GDM1 (cell line): Measurements from ENCODE around the gene ATP2B2.
"Not testable (repeated sequence)": the region's sequence is repeated elsewhere in the genome, so short reads cannot be mapped to it uniquely, and the experiment has no call there.

Experiments
- DNase-seq: peaks from one replicate; lab custom pipeline; 2025; lab: John Stamatoyannopoulos, UW

Gene ATP2B2

DNA sequence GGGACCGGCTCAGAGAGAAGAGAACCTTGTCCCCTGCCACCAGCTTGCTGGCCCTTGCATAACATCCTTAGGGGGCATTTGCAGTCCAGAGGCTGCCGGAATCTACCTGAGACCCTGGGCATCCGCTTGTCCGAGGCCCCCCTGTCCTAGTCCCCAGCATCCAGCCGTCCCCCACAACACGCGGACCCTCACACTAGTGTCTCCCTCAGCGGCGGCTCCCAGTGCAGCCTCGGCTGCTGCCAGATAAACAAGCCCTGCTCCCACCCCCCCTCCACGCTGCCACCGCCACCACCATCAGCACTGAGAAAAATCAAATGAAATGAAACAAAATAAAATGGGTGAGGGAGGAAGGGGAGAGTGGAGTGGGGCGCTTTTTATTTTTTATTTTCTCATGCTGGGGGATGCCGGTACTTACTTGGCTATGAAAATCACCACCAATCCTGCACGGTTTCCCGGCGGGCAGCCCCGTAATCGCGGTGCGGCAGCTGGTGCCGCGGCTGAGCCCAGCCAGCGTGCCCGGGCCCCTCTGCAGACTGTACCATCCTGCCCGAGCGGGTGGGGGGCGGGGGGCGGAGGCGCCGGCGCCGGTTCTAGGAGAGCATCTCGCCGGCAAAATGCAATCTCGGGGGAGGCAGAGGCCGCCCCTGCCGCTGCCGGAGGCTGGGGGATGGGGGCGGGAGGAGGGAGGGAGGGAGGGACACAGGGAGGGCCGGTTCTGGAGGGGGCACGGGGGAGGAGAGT is at the start of gene ATP2B2:
Gene ATP2B2, minus strand, starts transcription at position 537 of the 741 bp plus-strand sequence. CDS start 56,043 bp downstream, outside the sequence.
- DNase-seq = no peak

- no peak for DNase-seq
These were observed 49.4 kb upstream of the ATP2B2 start for GRCh38 chr3:10554746-10555145.

- DNase-seq = no peak
These were observed 48.8 kb upstream of the ATP2B2 start for GRCh38 chr3:10554236-10554611.

DNA sequence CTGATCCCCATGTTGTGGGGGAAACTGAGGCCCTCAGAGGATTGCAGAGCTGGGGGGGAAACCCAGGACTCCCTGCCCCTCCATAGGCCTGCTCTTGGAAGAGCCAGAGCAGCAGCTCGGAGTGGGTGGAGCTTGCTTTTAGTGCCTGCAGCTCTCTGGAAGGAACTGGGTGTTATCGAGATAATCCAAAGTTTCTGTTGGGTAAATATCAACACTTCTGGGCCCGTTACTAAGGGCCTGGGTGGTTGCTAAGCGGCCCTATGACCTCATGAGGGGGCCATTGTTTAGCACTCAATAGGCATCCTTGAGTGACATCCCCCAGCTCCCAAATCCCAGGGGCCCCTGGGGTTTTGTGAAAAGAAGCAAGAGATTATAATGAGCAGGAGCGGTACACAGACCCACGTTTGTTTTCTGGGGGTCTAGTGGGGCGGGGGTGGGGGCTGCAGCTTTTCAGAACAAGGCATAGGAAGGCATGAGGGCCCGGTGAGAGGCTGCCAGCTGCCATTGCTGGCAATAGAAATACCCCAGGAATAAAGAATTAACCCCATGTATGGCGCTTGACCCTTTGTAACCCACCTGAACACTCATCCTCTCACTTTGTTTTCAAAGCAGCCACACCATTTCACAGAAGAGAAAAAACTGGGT is 48.3 kb upstream of the ATP2B2 start:
- DNase-seq = no peak

- DNase-seq = no peak
These were observed 47.2 kb upstream of the ATP2B2 start for GRCh38 chr3:10552631-10552943.

DNA sequence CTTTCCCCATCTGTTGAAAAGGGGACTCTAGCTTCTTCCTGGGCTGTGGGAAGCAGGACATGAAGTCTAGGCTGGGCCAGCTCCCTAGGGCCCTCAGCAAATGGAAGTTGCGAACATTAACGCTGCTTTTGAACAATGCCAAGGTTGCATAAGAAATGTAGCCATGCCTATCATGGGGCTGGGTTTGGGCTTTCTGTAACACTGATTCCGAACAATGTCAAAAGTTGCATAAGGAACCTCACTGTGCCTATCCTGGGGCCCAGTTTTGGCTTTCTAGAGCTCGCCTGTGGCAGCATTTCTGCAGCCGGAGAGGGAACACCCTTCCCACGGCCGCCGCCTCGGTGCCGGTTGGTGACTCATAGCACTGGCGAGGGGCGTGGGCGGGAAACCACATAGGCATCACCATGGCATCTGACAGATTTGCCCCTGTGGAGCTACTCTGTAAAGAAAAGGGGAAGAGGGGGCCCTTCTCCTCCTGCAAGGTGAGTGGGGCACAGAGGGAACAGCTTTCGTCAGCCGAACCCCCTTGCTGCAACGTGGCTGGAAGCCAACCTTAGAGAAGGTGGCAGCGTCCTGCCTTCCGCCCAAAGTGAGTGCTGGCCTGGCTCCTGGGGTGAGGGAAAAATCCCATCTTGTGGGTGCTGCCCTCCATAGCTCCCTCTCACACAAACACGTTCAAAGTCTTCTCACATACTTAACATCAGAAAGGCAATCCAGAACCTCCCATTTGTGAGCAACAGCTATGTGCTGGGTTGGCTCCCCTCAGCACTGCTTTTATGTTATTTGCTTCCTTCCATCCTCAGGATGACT is 46.6 kb upstream of the ATP2B2 start:
- peak; percentile 85 for DNase-seq

DNA sequence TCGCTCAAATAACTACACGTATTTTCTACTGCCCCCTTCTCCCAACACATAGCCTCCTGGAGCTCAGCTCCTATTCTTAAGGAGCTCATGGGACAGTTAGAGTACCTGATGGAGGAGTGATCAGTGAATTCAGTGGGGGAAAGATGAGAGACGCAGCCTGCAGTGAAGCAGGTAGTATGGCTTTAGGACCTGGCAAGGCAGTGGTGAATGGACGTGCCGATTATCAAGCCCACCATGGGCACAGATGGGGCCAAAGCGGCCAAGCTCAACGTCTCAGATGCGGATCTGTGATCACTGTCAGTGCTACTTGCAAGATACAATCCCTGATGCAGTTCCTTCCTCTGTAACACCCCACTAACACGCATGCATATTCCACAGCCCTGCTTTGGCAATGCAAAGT is 45.8 kb upstream of the ATP2B2 start:
- no peak for DNase-seq

- no peak for DNase-seq
These were observed 45.3 kb upstream of the ATP2B2 start for GRCh38 chr3:10550705-10551104.

DNA sequence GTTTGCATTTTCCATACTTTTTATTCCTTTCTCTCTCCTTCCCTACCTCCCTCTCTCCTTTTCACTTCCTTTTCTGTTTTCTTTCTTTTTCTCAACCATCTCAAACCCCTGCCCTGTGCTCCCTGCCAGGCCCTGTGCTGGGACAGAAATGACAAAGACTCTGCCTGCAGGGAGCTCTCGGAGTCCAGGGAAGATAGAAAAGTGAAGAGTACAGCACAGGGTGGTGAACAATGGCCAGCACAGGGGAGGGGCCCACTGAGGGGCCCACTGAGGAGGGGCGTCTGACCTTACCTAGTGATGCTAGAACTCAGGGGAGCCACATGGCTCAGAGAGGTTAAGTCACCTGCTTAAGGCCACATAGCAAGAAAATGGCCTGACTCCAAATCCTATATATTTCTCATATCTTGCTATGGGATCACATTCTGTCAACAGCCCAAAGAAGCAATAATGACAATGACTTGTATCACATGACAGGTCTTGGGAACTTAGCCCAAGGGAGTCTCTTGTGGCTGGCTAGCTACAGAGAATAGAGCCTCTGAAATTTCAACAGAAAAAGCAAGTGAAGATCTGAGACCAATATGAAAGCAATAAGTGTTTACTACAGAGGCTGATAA is 44.3 kb upstream of the ATP2B2 start:
- DNase-seq = no peak

DNA sequence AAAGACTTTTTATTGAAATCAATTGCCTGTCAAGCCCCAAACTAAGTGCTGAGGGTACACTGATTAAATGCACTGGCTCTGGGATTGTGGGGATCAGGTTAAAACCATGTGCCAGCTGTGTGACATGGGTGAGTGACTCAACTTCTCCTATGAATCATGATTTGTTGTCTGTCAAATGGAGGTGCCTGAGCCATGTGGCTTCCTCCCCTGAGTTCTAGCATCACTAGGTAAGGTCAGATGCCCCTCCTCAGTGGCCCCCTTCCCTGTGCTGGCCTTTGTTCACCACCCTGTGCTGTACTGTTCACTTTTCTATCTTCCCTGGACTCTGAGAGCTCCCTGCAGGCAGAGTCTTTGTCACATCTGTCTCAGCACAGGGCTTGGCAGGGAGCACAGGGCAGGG is 43.6 kb upstream of the ATP2B2 start:
- DNase-seq = no peak

GRCh38 chr3:10547841-10548783 is 42.7 kb upstream of the ATP2B2 start:
- DNase-seq = peak; percentile 21

- DNase-seq = no peak
These were observed 42.0 kb upstream of the ATP2B2 start for GRCh38 chr3:10547413-10547812.

DNA sequence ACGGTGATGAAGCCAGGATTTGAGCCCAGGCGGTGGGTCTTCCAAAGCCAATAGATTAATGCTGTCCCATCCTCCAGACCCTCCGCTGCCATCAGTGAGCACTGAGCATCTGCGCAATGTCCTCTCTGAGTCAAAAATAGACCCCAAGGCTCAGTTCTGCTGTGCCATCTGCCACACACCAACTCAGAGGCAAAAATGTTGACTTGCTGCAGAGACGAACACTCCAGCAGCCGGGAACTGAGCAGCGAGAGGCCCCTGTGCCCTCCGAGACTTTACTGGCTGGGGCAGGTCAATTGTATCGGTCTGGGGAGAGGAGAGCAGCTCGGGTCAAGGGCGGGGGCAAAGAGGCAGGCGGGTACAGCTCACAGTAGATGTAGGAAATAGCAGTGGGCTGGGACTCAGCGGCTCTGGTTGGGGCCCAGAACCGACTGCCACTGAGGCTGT is 41.5 kb upstream of the ATP2B2 start:
- no peak for DNase-seq

- no peak for DNase-seq
These were observed 40.8 kb upstream of the ATP2B2 start for GRCh38 chr3:10546181-10546624.

DNA sequence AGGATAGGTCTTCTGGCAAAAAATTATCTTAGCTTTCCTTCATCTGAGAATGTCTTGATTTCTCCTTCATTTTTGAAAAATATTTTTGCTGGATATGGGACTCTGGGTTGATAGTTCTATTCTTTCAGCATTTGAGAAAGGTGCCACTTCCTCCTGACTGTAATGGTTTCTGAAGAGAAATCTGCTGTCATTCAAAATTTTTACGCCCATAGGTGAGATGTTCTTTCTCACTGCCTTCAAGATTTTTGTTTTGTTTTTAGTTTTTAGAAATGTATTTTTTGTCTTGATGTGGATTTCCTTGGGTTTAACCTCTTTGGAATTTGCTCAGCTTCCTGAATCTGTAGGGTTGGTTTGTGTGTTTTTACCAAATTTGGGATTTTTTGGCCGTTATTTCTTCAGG is 37.1 kb upstream of the ATP2B2 start:
- DNase-seq = no peak

- not testable (repeated sequence) for DNase-seq
These were observed 35.0 kb upstream of the ATP2B2 start for GRCh38 chr3:10540347-10540746.

GRCh38 chr3:10534066-10534465 is 28.7 kb upstream of the ATP2B2 start:
- no peak for DNase-seq

DNA sequence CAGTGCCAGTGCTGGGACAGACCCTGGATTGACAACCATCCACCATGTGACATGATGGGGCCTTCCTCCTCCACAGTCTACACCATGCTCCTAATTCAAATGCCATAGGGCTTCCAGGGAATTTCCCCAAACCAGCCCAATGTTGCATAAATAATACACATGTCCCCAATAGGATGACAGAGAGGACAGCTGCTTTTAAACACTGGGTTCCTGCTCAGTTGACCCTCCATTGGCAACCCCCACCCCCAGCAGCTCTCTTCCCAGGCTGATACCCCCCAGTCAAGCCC is 28.3 kb upstream of the ATP2B2 start:
- no peak for DNase-seq

- no peak for DNase-seq
These were observed 27.8 kb upstream of the ATP2B2 start for GRCh38 chr3:10532939-10533736.

- no peak for DNase-seq
These were observed 25.6 kb upstream of the ATP2B2 start for GRCh38 chr3:10531031-10531430.

GRCh38 chr3:10530241-10530640 is 24.9 kb upstream of the ATP2B2 start:
- no peak for DNase-seq
